Vagina (tissue), 2 donors: ENCODE data around the gene VSTM4. TPM values are rescaled to one million over a fixed set of nuclear protein-coding genes. Genes with fewer than 3 reads are reported as not detected.

Experiments used
- DNase-seq, 2 donors: peaks; one replicate each; pipeline ENCODE4 v3.0.0-alpha.2; 2017; ENCODE audit errors: extremely low spot score in 2 of 2
- H3K27ac ChIP-seq: fragments of 200-600 bp; sonication (generic); one replicate; pipeline ENCODE4 v1.5.1; 2019
- H3K27me3 ChIP-seq: fragments of 200-600 bp; sonication (generic); one replicate; pipeline ENCODE4 v1.5.1; 2019
- H3K36me3 ChIP-seq, 2 donors: fragments of 200-600 bp; sonication (generic); one replicate each; pipeline ENCODE4 v1.5.1; 2017 to 2019
- H3K4me1 ChIP-seq: fragments of 200-600 bp; sonication (generic); one replicate; pipeline ENCODE4 v1.5.1; 2019
- H3K4me3 ChIP-seq, 2 donors: fragments of 200-600 bp; sonication (generic); 1 replicate in 1 of 2; 2 replicates in 1 of 2; pipeline ENCODE4 v1.5.1; 2016 to 2019
- H3K9me3 ChIP-seq: fragments of 200-600 bp; sonication (generic); one replicate; pipeline ENCODE4 v1.5.1; 2019
- CTCF ChIP-seq, 3 experiments: fragments of 450-650 bp in 2 of 3; fragments of 200-600 bp in 1 of 3; sonication (generic) in 1 of 3; IDR thresholded peaks; one replicate each; pipeline ENCODE4 v1.5.1; 2017 to 2019; ENCODE audit warnings: antibody characterized with exemption in 3 of 3, mild to moderate bottlenecking in 2 of 3, moderate library complexity in 2 of 3
- POLR2A ChIP-seq, 2 donors: fragments of 450-650 bp; IDR thresholded peaks; one replicate each; pipeline ENCODE4 v1.6.1; 2017; ENCODE audit warnings: antibody characterized with exemption in 2 of 2, mild to moderate bottlenecking in 2 of 2, moderate library complexity in 2 of 2
- POLR2AphosphoS5 ChIP-seq, 2 donors: sonication (generic); formaldehyde crosslinking; IDR thresholded peaks; one replicate each; pipeline ENCODE4 v1.9.0; 2017; ENCODE audit warnings: antibody characterized with exemption in 2 of 2, mild to moderate bottlenecking in 2 of 2, low read depth in 1 of 2; ENCODE audit not compliant: insufficient read depth in 1 of 2
- intact Hi-C: fragments of 100-400 bp; cut with DNase I; formaldehyde crosslinking; loops from one replicate; pipeline ENCODE4 v1.15.1; 2023
- total RNA-seq: library from RNA; depleted of rRNA; stranded (reverse); fragments of >200 nt; gene quantifications from one replicate; pipeline ENCODE4 v1.2.3, GENCODE V29; 2016

VSTM4 gene
- total RNA-seq = 14.0 TPM

- H3K9me3 ChIP-seq = no peaks in the 10 kb centered on the region
- no peak for TF ChIP-seq POLR2AphosphoS5 (IDR thresholded peaks at IDR 0.05; ENCODE audit: insufficient read depth in 1 of 2, low read depth in 1 of 2)
- TF ChIP-seq POLR2A (IDR thresholded peaks at IDR 0.05) = peak in 1 of 2 donors; percentile 19
- H3K4me1 ChIP-seq = peaks cover 49% of the 10 kb centered on the region
- peak within 1 kb of the TSS; percentile 54 to 87 for H3K4me3 ChIP-seq
- intact Hi-C loops = no loop called here
- peak within 1 kb of the TSS; percentile 86 for H3K27ac ChIP-seq
- DNase-seq = peak in 1 of 2 donors; percentile 95
- no peaks in the 10 kb centered on the region for H3K36me3 ChIP-seq
- no peaks in the 10 kb centered on the region for H3K27me3 ChIP-seq
Observed at GRCh38 chr10:49115015-49115795, at the start of gene VSTM4. TSS of gene VSTM4 (minus strand) at chr10:49115522. CDS start at chr10:49115485, 37 bp downstream.

GRCh38 chr10:49164559-49165188, 49.4 kb upstream of the VSTM4 start:
- intact Hi-C loops = loop anchor here (5.0 kb wide), 1 partner anchor 187 kb away; no protein-coding TSS in a partner anchor
- no peak overlapping the region for H3K27ac ChIP-seq
- no peaks in the 10 kb centered on the region for H3K36me3 ChIP-seq
- peaks cover 3% of the 10 kb centered on the region for H3K4me1 ChIP-seq
- H3K27me3 ChIP-seq = no peaks in the 10 kb centered on the region
- DNase-seq = peak in 1 of 2 donors; percentile 95
- no peaks in the 10 kb centered on the region for H3K9me3 ChIP-seq
- H3K4me3 ChIP-seq = no peak overlapping the region
- TF ChIP-seq POLR2A (IDR thresholded peaks at IDR 0.05) (no peak), CTCF (IDR thresholded peaks at IDR 0.05) (peak in 2 of 3 experiments; percentile 34 to 60), POLR2AphosphoS5 (IDR thresholded peaks at IDR 0.05; ENCODE audit: insufficient read depth in 1 of 2, low read depth in 1 of 2) (no peak)

DNA sequence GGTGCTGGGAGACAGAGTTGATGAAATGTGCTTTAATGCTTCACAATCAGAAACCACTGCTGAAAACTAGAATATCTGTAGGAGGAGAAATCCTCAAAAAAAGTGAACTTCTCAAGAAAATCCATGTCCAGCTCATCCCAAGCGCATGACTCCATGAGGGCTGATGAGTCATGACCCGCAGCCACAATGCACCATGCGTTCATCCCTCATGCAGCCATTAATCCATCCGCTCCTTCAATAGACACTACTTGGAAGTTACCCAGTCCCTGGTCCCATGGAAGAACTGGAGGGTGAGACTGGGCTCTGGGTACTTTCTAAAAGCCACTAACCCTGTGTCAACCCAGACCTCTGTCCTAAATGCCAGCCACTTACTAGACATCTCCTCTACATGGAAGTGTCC, 48.4 kb upstream of the VSTM4 start:
- Histone ChIP-seq H3K36me3 (no peaks in the 10 kb centered on the region), H3K4me3 (no peak overlapping the region), H3K27ac (no peak overlapping the region), H3K9me3 (no peaks in the 10 kb centered on the region), H3K4me1 (peaks cover 3% of the 10 kb centered on the region), H3K27me3 (no peaks in the 10 kb centered on the region)
- TF ChIP-seq POLR2AphosphoS5 (IDR thresholded peaks at IDR 0.05; ENCODE audit: insufficient read depth in 1 of 2, low read depth in 1 of 2) (no peak), CTCF (IDR thresholded peaks at IDR 0.05) (no peak), POLR2A (IDR thresholded peaks at IDR 0.05) (no peak)
- DNase-seq = peak in 1 of 2 donors; percentile 67
- intact Hi-C loops = loop anchor here (5.0 kb wide), 1 partner anchor 186 kb away; no protein-coding TSS in a partner anchor

GRCh38 chr10:49162761-49163310, 47.5 kb upstream of the VSTM4 start:
- Histone ChIP-seq H3K4me1 (peaks cover 3% of the 10 kb centered on the region), H3K4me3 (no peak overlapping the region), H3K27me3 (no peaks in the 10 kb centered on the region), H3K36me3 (no peaks in the 10 kb centered on the region), H3K27ac (no peak overlapping the region), H3K9me3 (no peaks in the 10 kb centered on the region)
- intact Hi-C loops = loop anchor here (5.0 kb wide), 1 partner anchor 186 kb away; no protein-coding TSS in a partner anchor
- peak in 1 of 2 donors; percentile 77 for DNase-seq
- no peak for TF ChIP-seq POLR2AphosphoS5 (IDR thresholded peaks at IDR 0.05; ENCODE audit: insufficient read depth in 1 of 2, low read depth in 1 of 2)
- TF ChIP-seq POLR2A (IDR thresholded peaks at IDR 0.05) = no peak
- no peak for TF ChIP-seq CTCF (IDR thresholded peaks at IDR 0.05)

GRCh38 chr10:49162063-49162462, 46.7 kb upstream of the VSTM4 start:
- Histone ChIP-seq H3K4me3 (no peak overlapping the region), H3K36me3 (no peaks in the 10 kb centered on the region), H3K4me1 (peaks cover 3% of the 10 kb centered on the region), H3K9me3 (no peaks in the 10 kb centered on the region), H3K27ac (no peak overlapping the region), H3K27me3 (no peaks in the 10 kb centered on the region)
- intact Hi-C loops = loop anchor here (5.0 kb wide), 1 partner anchor 185 kb away; no protein-coding TSS in a partner anchor
- TF ChIP-seq CTCF (IDR thresholded peaks at IDR 0.05) = no peak
- no peak for TF ChIP-seq POLR2A (IDR thresholded peaks at IDR 0.05)
- TF ChIP-seq POLR2AphosphoS5 (IDR thresholded peaks at IDR 0.05; ENCODE audit: insufficient read depth in 1 of 2, low read depth in 1 of 2) = no peak
- DNase-seq = peak in 1 of 2 donors; percentile 1
